Activated CD4-positive, alpha-beta T cell treated with anti-CD3 and anti-CD28 coated beads for 1 hour (primary cell): Measurements from ENCODE around the gene GLP2R.
"Not testable (repeated sequence)": the region's sequence is repeated elsewhere in the genome, so short reads cannot be mapped to it uniquely, and the experiment has no call there.

Experiments used
- DNase-seq: peaks from one replicate; pipeline ENCODE4 v3.0.0-alpha.2; 2020

The GLP2R gene

DNA sequence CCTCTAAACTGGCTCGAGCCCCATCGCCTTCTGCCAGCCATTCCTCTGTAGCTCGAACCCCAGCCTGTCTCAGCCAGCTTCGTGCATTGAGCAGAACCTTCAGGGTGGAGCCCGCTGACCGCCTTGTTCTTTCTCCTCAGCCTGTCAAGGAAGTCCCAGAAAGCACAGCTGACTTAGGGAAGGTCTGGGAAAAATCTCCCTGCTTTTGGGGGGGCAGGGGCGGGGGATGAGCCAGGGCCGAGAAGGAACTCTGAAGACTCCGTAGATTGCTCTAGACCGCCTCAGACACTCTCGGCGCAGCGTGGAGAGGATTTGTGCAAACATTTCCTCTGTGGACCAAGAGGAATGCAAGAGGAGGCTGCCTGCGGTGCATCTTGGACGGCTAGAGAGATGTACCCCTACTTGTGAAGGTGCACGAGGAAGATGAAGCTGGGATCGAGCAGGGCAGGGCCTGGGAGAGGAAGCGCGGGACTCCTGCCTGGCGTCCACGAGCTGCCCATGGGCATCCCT lies at the start of gene GLP2R:
TSS of gene GLP2R (plus strand) at position 284 of the 510 bp plus-strand sequence. CDS start at position 424, 140 bp downstream.
- no peak for DNase-seq

DNA sequence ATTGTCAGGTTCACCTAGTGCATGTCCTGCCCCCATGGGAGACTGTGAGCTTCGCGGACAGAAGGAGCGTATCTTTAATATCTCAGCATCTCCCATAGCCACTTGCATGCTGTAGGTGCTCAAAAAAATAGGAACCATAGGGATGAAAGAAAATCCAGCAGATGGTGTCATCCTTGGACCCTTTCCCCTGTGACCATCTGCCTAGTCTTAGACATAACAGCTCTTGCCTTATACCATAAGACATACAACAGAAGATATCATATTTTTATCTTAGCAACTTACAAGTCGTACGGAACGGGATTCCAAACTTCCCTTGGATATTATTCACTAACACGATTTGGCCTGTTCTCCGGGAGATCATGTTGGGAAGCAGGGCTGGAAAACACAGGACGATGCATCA lies 48.8 kb upstream of the GLP2R start:
- no peak for DNase-seq

- DNase-seq: no peak
Observed at GRCh38 chr17:9780552-9780951, 45.2 kb upstream of the GLP2R start.

DNA sequence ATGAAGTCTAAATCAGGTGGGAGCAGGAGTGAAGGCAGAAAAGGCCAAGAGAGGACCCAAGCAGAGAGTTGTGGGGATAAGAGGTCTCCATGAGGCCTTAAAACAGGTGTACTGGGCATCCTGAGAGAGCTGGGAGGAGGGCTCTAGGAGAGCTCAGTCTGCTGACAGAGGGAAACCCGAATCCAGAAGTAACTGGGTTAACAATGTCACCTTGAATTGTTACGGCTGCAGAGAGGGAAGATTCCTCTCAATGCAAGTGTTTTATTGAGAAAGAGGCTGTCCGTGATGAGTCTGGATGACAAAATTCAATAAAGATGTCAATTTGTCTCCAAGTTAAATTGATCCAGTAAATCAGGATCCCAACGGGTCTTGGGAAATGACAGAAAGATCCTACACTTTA lies 42.7 kb upstream of the GLP2R start:
- DNase-seq: no peak

GRCh38 chr17:9783465-9783864 lies 42.3 kb upstream of the GLP2R start:
- not testable (repeated sequence) for DNase-seq

- DNase-seq: no peak
Observed at GRCh38 chr17:9784544-9784943, 41.2 kb upstream of the GLP2R start.

DNA sequence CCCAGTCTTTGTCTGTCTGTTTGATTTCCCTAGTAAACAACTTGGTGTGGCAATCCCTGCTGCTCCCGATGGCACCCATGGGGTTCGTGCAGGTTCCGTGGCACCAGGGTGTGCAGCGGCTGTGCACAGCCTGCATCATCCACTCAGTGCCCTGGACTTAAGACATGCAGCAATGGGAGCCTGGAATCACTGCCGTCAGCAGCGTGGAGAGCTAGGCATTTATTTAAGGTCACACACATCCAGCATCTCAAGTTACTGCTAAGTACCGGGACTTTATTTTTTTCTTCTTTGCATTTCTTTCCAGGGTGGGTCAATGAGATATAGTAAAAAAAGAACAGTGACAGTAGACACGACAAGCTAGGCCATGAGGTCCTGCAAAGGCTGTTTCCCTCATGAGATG lies 37.1 kb upstream of the GLP2R start:
- DNase-seq: no peak

DNA sequence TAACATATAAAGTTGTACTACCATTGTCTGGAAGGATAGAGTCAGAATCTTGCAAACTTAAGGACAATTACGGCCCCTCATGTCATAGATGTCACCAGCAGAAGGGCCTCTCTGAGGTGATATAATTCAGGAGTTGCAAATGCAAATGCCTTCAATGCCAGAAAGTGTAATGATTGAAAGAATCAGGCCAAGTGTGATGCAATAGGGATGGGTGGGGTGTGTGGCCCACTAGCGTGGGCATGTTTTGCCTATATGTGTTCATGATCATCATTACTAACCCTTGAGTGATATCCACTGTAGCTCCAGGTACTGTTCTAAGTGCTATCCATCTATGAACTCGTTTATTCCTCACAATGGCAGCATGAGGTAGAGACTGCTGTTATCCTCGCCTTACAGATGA lies 35.4 kb upstream of the GLP2R start:
- no peak for DNase-seq

DNA sequence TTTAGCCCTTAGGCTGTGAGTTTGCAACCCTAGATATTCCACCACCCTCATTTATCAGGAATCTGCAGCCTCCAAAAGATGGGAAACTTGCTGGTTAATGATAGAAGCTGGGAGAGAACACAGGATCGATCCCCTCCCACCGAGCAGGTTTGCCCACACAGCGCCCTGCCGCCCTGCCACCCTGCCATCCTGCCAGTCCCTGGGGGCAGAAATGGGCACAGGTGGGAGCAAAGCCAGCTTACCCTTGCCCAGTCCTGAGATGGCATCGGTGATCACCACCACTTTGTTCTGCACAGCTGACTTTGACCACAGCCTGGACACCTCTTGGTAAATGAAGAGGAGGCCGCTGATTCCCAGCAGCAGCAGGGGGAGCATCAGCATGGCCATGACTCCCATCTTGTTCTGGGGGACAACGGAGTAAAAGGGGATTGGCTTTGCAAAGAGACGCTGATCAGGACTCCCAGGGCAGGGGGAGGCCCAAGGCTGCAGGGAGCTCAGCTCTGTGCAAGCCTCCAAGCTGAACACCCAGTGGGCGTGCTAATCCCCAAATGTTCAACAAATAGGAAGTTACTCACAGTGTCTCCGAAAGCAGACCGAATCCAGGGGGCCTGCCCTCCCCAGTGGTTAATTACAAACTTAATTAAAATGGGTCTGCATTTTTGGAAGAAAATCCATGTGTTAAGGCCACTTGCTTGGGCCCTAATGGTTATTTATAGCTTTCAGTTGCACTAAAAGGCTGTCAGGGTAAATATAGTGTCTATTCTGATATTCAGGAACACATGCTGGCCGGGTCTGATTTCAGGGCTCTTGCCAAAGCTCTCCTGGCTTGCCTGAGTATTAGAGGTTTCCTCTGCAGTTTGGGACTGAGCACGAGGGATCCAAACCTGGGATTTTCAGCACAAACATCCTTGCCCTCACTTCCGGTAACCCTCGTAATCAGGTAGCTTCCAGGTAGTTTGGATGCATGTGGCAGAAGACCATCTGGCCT lies 34.5 kb upstream of the GLP2R start, which contains the start of gene DHRS7C:
TSS of gene DHRS7C (minus strand) at position 704 of the 988 bp plus-strand sequence. CDS start at position 396, 308 bp downstream.
- DNase-seq: no peak

- no peak for DNase-seq
Observed at GRCh38 chr17:9792181-9792840, 33.4 kb upstream of the GLP2R start.

GRCh38 chr17:9798008-9798407 lies 27.7 kb upstream of the GLP2R start:
- no peak for DNase-seq

DNA sequence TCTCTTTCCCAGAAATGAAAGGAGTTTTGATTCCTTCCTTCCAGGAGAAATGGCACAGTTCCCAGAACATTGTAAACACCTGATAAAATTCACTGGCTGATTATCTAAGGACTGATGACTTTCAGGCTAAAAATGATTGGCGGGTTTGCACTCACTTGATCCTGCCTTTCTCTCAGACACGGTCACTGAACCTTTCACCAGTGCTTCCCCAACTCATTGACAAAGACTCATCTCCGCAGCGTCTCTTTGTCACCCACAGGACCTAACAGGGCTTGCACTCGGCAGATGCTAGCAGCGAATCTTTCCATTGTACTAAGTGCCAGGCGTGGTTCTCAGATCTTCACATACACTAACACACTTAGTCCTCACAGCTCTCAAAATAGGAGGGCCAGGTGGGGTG lies 27.0 kb upstream of the GLP2R start:
- DNase-seq: no peak

DNA sequence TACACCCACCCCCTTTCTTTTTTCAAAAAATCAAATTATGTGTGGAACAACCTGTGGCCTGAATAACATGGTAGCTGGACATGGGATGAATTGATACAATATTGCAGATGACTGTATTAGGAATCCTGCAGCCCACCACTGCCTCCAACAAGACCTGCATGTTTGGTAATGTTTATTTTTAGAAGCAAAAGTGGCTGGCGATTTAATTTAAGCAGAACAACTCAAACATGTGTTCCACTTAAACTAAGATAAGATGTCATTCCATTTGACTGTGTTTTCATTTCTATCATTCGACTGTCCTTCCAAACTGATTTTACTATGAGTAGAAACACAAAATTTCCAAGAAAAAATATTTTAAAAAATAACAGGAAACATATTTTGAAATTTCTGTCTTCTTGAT lies 24.2 kb upstream of the GLP2R start:
- no peak for DNase-seq

DNA sequence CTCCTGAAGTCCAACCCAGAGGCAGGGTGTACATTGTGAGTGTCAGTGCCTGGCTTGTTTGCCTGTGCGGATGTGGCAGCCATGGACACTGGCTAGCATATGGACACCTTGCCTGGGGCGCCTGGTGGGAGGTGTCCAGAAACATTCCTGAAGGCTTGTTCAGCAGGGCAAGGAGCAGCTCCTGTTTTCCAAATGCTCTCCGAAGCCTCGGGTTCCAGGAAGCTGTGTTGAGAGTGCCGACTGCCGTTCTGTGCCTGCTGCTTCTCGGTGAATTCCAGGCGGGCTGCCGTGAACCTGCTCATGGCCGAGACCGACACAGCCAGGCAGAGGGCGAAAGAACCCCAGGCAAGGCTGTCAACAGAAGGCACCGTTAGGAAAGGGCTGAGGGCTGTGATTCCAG lies 23.4 kb upstream of the GLP2R start:
- no peak for DNase-seq

DNA sequence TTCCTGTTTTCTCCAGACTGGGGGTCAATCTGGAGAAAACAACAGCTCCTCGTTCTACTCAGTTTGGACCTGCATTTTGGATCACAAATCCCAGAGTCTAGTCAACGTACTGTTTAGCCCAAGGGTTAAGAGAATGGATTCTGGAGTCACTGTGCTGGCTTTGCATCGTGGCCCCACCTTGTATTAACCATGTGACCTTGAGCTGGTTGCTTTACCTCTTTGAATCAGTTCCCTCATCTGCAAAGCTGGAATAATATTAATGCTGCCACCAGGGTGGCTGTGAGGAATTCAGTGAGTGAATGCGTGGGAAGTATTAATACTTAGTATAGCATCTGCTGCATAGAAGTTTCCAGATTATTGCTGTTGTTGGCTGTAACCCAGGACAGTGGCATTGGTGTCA lies 23.0 kb upstream of the GLP2R start:
- DNase-seq: no peak

GRCh38 chr17:9805769-9806168 lies 20.0 kb upstream of the GLP2R start:
- DNase-seq: no peak

GRCh38 chr17:9806699-9807098 lies 19.0 kb upstream of the GLP2R start:
- no peak for DNase-seq

- no peak for DNase-seq
Observed at GRCh38 chr17:9809409-9809808, 16.3 kb upstream of the GLP2R start.

- no peak for DNase-seq
Observed at GRCh38 chr17:9810100-9810949, 15.4 kb upstream of the GLP2R start.

DNA sequence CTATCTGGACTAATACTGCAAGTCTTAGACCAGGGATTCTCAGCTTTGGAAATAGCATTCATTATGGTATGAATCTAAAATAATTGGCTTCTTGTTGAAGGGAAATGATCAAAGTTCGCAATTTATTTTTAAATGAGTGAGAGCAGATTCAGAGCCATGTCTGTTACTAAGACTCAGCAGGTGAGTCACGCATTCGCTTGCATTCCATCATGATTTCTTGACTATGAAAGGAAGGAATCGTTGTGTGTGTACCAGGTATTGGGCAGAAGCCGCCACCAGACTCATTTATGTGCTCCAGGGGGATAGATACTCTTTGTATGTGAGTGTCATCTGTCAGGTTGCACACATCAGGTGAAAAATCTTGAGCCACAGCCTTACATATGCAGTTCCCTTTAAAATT lies 14.6 kb upstream of the GLP2R start:
- DNase-seq: no peak

GRCh38 chr17:9811537-9811936 lies 14.2 kb upstream of the GLP2R start:
- DNase-seq: no peak

GRCh38 chr17:9813166-9813565 lies 12.6 kb upstream of the GLP2R start:
- no peak for DNase-seq
